NOMO-1 (cell line): Measurements from ENCODE around the gene BPIFB4.

Experiments used
- DNase-seq, 2 experiments: peaks; one replicate each; lab custom pipeline; 2025; ENCODE audit not compliant: unreplicated experiment in 2 of 2; lab: John Stamatoyannopoulos, UW

The BPIFB4 gene

GRCh38 chr20:33059741-33060390 is 19.6 kb upstream of the BPIFB4 start:
- DNase-seq: no peak

- no peak for DNase-seq
Measured at GRCh38 chr20:33061658-33062028, 17.8 kb upstream of the BPIFB4 start.

- no peak for DNase-seq
Measured at GRCh38 chr20:33062105-33062824, 17.2 kb upstream of the BPIFB4 start.

- no peak for DNase-seq
Measured at GRCh38 chr20:33062825-33063149, 16.7 kb upstream of the BPIFB4 start.

GRCh38 chr20:33063271-33063670 is 16.2 kb upstream of the BPIFB4 start:
- no peak for DNase-seq

GRCh38 chr20:33064572-33065287 is 14.7 kb upstream of the BPIFB4 start:
- DNase-seq: no peak

GRCh38 chr20:33065785-33066184 is 13.7 kb upstream of the BPIFB4 start:
- no peak for DNase-seq

GRCh38 chr20:33067806-33068205 is 11.6 kb upstream of the BPIFB4 start:
- no peak for DNase-seq

- no peak for DNase-seq
Measured at GRCh38 chr20:33068251-33068939, 11.0 kb upstream of the BPIFB4 start.

GRCh38 chr20:33069673-33070072 is 9.8 kb upstream of the BPIFB4 start:
- no peak for DNase-seq

GRCh38 chr20:33070111-33071053 is 9.1 kb upstream of the BPIFB4 start:
- no peak for DNase-seq

- no peak for DNase-seq
Measured at GRCh38 chr20:33071198-33071597, 8.2 kb upstream of the BPIFB4 start.

GRCh38 chr20:33072362-33072761 is 7.1 kb upstream of the BPIFB4 start:
- no peak for DNase-seq

- DNase-seq: no peak
Measured at GRCh38 chr20:33072813-33073212, 6.6 kb upstream of the BPIFB4 start.

- no peak for DNase-seq
Measured at GRCh38 chr20:33074675-33075074, 4.8 kb upstream of the BPIFB4 start.

- DNase-seq: no peak
Measured at GRCh38 chr20:33075281-33075680, 4.2 kb upstream of the BPIFB4 start.

- no peak for DNase-seq
Measured at GRCh38 chr20:33076662-33077372, 2.6 kb upstream of the BPIFB4 start.

- DNase-seq: no peak
Measured at GRCh38 chr20:33081411-33082154, 2.1 kb downstream of the BPIFB4 start.

GRCh38 chr20:33082546-33082945 is 3.1 kb downstream of the BPIFB4 start:
- DNase-seq: no peak
